GM21717 (cell line): ENCODE data around the gene ATXN7L1.

Experiments
- ATAC-seq: cut with Tn5 transposase; IDR thresholded peaks from one replicate; pipeline ENCODE4 v1.9.1; 2021; ENCODE audit warnings: mild to moderate bottlenecking, moderate library complexity; ENCODE audit not compliant: unreplicated experiment

The ATXN7L1 gene

DNA sequence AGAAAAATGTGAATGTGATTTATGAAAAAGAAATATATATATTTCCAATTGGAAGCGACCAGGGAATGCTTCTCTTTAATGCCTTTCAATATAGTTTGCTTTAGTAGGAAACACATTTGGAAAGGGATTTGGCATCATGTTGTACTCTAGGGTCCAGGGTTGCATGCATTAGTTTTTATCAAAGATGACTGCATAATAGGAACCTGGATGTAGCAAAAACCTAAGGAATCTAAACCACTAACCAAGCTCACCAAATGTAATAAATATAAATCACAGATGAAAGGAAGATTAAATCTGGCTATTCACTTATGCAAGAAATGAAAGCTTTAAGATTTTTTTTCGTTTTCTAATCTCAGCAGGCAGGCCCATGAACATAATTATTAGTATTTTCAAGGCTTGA lies 120.0 kb downstream of the ATXN7L1 start:
- ATAC-seq: no peak

- ATAC-seq: no peak
Observed at GRCh38 chr7:105752671-105753275, 123.6 kb downstream of the ATXN7L1 start.

DNA sequence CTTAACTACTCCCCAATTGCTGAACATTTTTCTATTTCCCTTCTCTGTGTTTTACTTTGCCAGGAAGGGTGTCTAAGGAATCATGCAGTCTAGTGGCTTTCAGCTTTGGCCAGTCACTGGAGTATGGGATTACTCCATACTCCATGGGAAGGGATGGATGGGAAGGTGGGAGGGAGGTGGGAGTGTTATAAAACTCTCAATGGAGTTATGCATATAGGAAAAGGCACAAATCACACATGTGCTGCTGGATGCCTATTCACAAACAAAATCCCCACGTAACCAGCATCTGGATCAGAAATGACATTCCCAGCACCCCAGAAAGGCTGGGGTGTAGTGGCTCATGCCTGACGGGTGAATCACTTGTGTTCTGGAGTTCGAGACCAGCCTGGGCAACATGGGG lies 125.3 kb downstream of the ATXN7L1 start:
- no peak for ATAC-seq

GRCh38 chr7:105748701-105749100 lies 127.7 kb downstream of the ATXN7L1 start:
- no peak for ATAC-seq

- ATAC-seq: no peak
Observed at GRCh38 chr7:105745681-105746330, 130.6 kb downstream of the ATXN7L1 start.

GRCh38 chr7:105744258-105744657 lies 132.1 kb downstream of the ATXN7L1 start:
- ATAC-seq: no peak

DNA sequence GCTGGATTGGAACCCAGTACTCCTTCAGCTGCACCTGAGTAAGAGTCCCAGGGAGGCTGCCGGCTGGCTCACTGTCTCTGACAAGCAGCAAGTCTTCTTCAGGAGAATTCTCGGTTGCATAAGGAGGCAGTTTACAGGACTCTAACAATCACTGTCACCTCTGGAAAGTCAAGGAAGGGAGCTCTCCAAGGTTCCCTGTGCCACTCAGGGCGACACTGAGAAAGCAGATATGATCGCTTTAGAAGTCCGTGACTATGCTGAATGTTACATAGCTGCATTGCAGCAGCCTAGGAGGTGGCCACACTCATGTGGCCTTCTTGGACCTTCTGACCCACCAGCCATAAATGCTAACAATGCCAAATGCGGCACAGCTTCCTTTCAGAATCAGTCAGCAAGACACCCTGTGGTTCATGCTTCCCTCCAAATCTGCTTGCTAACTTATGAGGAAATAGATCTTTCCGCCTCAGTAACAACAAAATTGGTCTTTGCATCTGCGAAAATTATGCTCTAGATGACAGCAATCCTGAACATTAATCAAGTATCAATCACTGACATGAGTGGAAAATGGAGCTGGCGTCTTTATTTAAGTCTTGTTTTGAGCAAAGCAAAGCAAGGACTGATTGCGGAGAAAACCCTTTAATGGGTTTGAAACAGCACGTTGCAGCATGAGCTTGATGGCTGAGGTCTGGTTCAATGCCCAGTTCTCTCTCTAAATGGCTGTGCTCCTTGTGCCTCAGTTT lies 132.9 kb downstream of the ATXN7L1 start:
- no peak for ATAC-seq

DNA sequence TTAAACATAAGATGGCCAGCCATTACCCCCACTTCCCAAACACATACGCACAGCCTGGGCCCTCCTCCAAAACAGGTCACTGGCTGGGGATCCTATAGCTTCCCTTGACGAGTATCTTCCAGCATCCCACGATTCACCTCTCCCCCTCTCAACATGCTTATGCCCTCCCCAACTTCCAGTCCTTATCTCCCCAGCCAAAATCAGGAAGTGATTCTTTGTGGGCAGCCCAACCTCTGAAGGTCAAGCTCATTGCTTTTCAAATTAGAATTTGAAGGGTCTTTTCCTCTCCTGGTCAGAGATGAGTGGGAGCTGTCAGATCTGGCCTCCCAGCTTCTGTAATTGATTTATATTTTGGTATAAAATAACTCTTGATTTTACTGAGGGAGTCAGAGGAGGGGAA lies 133.6 kb downstream of the ATXN7L1 start:
- ATAC-seq: no peak

- ATAC-seq: no peak
Observed at GRCh38 chr7:105741982-105742381, 134.4 kb downstream of the ATXN7L1 start.

- ATAC-seq: no peak
Observed at GRCh38 chr7:105738133-105738532, 138.3 kb downstream of the ATXN7L1 start.

DNA sequence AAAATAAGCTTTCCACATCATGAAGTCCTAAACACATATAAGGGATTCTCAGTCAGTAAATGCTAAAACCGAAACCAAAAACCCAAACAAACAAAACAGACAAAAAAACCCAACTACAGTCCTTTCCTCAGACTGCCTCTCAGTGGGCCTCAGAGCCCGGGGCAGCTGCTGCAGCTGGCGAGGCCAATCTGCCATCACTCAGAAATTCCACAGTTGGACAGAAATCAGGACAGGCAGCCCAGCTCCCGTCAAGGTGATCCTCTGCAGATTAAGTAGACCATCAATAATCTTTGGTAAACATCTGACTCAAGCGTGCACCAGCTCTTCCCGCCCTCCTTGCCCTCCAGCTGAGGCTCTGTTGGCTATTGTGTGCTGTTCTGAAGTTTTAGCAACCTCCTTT lies 142.2 kb downstream of the ATXN7L1 start:
- ATAC-seq: no peak

GRCh38 chr7:105731042-105731441 lies 145.4 kb downstream of the ATXN7L1 start:
- no peak for ATAC-seq

DNA sequence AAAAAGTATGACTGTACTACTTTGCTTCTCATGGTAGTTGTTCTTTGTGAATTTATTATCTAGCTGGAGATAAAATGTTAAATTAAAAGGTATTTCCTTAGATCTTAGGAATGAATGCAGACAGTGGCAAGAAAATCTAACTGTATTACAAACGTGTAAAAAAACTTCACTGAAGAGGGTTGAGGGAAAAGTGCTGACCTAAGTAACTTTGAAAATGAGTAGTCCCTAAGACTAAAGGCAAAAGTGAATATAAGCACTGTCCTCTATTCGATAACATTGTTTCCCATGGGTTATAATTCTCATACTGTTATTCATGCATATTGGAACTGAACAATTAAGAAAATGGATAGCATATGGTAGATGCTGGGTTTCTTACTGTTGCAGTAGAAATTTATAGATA lies 148.4 kb downstream of the ATXN7L1 start:
- ATAC-seq: no peak

- ATAC-seq: no peak
Observed at GRCh38 chr7:105724688-105725087, 151.7 kb downstream of the ATXN7L1 start.

DNA sequence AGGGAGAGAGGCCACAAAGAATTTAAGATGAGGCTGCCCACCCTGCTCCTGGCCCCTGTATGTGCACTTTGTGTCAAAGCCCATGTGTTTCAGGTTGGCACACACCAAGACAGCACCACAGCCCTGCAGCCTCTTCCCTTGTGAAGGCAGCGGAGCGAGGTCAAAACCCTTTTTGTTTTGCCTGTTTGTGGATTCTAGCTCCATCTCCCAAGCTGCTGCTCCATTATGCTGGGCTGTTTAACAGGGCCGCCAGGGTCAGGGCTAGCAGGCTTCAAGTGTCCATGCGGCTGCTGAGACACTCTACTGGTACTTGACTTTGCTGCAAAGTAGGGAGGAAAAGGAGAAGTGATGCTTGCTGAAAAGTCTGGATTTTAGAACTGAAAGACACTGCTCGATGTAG lies 152.8 kb downstream of the ATXN7L1 start:
- no peak for ATAC-seq

GRCh38 chr7:105721571-105722104 lies 154.8 kb downstream of the ATXN7L1 start:
- no peak for ATAC-seq

GRCh38 chr7:105719919-105720318 lies 156.5 kb downstream of the ATXN7L1 start:
- ATAC-seq: no peak

GRCh38 chr7:105719395-105719794 lies 157.0 kb downstream of the ATXN7L1 start:
- ATAC-seq: no peak

DNA sequence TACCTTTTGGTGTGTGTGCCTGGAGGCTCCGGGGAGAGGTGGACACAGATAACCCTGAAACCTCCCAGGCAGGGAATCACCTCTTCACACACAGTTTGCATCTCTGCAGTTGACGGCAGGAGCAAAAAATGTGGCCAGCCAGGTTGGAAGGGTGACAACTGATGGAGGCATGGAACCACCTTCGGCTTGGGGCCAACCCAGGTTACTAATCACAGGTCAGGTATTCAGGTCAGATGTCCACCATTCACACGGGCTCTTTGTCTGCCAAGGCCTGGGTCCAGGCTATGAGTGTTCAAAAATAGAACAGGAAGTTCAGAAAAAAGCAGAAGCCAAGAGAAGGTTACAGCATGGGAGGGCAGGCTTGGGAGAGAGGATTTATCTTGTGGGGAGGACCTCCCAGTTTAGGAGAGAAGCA lies 157.9 kb downstream of the ATXN7L1 start:
- ATAC-seq: no peak

GRCh38 chr7:105715528-105715927 lies 160.9 kb downstream of the ATXN7L1 start:
- ATAC-seq: no peak

DNA sequence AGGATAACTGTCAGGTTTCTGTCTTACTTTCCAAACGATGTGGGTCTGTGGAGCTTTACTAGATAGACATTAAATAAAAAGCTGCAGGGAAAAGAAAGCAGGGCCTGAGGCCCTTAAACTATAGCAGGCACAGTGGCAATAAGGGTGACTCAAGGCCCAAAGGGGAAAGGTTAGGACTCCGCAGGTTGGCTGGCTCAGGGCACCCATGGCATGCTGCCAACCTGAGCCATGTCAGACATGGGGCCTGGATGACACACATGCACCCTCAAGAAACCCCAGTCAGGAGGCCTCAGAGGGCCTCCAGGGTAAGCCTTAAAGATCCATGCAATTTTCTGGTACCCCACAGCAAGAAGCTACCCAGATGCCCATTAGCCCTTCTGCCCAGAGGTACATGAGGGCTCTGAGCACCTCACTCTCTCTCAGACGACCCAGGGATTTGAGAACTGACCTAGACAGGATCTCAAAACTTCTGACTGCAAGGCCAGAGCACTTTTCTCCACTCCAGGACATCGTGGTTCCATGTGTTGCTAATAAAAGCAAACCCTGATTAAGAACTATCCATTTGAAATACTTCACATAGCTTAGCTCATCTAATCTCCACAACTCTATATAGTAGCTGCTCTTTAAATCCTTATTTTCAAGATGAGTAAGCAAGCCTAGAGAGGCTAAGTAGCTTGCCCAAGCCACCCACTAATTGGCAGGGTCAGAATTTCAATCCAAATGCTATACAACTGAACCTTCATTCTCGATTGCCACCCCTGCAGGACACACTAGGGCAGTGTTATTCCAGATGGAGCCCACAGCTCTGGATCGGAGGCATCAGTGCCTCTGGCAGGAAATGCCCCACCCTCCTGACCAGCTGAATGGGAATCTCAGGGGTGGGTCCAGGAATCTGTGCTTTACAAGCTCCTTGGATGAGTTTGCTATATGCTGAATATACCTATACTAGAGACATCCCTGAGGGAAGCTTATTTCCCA lies 162.6 kb downstream of the ATXN7L1 start:
- ATAC-seq: no peak
